Measurements from ENCODE around the gene EIF2B5.

EIF2B5 gene

DNA sequence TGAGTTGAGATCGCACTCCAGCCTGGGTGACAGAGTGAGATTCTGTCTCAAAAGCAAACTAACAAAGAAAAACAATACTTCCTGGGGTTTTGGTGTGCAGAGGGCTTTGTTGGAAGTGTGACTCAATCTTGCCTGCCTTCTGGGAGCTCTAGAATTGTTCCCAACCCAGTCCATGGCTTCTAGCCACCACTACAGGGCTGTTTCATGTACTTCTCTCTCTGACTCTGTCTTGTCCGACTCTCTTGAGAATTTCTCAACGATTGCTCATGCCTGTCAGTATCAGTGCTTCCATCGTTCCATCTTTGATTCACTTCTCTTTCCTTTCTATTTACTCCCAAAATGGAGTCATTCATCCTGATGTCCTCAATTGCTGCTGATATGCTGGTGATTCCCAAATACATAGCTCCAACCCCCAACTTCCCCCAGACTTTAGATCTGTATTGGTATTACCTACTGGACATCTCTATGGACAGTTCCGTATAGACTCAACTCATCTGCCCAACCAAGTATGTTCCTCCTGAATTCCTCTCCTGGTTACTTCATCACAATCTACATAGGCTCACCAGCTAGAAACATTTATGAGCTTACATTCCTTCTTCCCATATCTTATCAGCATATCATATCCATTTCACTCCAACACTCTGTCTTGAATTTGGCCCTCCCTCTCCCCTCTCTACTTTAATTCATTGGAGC lies 37.7 kb downstream of the EIF2B5 start:
- no peak for DNase-seq

DNA sequence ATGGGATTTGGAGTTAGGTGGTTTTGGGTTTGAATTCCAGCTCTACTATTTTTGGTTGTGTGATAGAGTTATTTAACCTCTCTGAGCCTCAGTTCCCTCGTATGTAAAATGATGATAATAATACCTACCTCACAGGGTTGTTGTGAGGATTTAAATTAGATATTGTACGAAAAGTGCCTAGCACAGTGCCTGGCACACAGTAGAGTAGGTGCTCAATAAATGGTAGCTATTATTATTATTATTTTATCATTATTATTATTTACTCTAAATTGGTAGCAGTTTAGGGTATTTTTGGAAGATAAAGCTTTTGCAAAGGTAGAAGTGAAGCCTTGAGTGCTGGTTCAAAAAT lies 38.2 kb downstream of the EIF2B5 start:
- DNase-seq, result no peak

DNA sequence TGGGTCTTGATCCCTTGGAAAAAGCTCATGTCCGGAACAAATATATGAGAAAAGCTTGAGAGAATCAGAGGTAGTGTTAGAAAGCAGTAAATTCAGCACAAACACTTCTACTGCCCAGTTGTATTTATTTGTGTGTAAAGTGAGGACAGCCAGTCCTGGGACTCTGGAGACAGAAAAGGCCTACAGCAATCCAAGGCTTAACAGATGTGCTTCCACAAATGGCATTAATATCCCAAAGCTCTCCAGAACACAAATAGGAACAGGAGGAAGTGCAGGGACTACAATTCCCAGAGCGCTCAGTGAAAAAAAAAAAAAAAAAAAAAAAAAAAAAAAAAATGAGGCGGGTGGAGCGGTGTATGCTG lies 39.1 kb downstream of the EIF2B5 start:
- no peak for DNase-seq

DNA sequence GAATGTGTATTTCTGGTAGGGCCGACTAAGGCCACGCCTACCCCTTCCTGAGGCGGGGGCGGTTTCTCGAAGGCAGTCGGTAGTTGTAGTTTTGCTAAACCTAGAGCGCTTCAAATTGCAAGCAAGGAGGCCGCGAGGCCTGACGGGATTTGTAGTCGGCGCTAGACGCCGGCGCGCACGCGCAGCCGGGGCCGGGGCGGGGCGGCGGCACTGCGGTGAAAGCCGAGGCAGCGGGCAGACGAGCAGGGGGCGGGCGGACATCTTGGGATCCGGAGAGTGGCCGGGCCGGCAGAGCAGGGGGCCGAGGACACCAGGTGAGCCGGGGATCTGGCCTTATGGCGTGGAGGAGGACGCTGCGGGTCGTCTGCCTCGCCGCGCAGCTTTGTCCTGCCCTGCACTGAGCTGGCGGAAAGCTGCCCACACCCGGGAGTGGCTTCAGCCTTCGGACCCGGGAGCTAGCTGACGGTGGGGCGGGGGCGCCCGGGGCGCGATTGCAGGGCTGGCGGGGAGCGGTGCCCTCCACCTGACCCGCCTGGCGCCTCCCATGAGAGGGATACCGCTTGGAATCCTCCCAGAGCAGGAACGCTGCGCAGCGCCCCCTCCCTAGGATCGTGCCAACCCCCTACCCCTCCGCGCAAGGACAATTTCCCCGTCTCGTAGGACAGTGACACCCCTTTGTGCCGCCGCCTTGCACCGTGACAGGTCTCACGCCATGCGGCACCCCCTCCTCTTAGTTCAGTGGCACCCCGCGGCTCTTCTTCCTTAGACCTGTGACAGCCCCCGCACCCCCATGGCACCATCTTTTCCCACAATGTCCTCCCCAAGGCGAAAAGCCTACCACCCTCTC lies 39.7 kb downstream of the EIF2B5 start, which contains the start of gene AP2M1:
Gene AP2M1 (plus strand): TSS at position 210 of the 847 bp plus-strand sequence. CDS start 2,139 bp downstream, outside the sequence.
- DNase-seq, result peak; percentile 82 to 99 (median 98)

DNA sequence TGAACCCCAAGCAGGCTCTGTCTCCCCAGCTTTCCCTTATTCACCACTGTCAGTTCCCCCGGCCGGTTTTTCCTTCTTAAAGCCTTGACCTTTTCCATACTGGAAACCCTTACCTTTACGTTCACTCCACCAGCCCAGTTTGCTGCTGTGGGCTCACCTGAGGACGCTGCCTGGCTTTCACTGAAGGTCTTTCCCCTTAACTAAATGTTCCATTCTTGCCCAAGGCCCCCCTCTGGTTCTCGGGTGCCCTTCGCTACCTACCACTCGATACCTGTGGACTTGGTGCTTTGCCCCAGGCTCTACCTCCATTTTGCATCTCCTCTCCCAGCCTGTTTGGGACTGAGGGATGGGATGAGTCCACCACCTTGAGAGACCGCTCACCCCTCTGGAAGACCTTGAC lies 40.3 kb downstream of the EIF2B5 start:
- no peak for DNase-seq

DNA sequence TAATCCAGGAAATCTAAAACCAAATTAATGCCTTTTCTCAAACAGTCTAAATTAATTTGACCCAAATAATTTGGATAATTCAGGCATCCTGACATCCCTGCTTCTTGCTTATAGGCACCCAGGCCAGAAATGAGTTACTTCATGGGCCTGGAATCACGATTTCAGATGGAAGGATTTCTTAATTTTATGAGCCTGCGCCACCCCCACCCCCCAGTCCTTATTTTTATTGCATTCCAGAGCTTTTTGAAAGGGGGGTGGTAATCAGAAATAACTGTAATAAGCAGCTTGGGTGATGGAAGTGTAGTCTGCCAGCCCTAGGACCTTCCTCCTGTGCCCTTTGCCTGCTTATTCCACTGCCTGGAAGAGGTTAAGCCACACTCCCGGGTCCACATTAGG lies 40.8 kb downstream of the EIF2B5 start:
- DNase-seq, result no peak

DNA sequence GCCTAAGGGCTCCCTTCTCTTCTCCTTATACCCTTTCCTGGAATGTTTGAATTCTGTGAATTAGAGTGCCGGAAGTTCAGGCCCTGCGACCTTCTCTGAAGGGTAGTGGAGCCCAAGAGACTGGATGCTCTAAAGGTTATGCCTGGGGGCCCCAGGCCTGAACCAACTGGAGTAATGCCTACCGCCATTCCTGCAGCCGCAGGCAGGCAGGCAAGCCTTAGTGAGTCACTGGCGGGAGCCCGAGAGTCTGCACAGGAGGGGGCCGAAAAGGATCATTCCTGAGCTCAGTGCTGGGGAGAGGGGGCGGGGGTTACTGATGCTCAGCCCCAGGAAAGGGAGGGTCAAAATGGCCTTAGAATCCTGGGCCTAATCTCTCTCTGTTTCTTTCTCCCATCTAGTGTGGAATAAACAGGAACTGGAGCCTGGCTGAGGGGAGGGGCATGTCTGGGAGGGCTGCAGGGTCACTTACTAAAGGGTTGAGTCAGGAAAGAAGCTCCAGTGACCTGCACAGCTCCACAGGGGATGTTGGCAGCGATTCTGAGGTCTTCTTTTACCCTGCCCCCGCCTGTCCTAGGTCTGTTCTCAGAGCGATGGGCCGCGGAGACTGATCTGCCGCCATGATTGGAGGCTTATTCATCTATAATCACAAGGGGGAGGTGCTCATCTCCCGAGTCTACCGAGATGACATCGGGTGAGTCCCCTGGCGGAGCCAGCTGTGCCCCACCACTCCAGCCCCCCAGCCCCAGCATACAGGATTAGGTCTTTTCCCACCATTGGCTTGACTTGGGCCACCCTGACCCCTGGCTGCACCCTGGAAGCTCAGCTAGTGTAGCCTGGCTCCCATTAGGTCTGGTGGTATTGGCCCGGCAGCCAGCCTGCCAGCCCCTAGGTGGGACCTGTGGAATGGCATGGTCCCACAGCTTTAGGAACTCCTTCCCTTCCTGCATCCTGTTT lies 41.5 kb downstream of the EIF2B5 start:
- DNase-seq, result peak in 35 of 56 donors; percentile 4 to 76 (median 40)

DNA sequence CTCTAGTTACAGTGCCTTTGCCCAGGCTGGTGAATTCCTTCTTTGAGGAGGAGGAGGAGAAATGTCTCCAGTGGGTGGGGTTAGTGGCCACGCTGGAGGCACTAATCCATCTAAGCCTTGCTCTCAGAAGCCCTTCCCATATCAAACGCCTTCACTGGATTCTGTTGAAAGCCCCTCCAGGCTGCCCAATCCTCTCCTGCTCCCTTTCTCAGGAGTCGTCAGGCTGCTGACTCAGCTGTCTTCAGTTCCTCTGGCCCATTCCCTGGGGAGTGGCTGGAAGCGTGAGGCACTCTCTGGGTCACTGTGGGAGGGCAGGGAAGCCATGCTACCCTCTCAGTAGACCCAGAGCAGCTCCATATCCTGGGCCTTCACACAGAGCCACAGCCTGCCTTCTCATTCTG lies 42.2 kb downstream of the EIF2B5 start:
- no peak for DNase-seq

DNA sequence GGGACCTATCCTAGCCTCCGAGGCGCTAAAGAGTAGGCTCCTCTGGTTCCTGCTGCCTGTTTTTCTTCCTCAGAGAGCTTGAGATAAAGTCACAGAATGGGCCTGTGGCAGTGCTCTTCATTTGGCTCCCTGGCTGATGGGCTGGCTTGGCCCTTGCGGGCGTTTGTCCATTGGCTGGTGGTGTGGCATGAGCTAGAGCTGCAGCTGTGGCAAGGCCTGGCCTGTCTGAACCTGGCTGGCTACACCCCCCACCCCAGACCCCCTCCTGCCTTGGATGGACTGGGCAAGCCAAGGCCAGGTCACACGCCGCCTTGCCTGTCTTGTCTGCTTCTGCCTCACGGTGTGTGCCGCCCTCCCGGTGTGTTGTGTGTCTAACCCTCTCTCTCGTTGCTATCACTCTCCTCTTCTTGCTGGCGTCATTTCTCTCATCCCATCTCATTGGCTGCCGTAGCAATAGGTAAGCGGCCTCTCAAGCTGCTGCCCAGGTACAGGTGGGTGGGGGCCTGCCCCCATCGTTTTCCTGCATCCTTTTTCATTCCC lies 42.7 kb downstream of the EIF2B5 start:
- no peak for DNase-seq

DNA sequence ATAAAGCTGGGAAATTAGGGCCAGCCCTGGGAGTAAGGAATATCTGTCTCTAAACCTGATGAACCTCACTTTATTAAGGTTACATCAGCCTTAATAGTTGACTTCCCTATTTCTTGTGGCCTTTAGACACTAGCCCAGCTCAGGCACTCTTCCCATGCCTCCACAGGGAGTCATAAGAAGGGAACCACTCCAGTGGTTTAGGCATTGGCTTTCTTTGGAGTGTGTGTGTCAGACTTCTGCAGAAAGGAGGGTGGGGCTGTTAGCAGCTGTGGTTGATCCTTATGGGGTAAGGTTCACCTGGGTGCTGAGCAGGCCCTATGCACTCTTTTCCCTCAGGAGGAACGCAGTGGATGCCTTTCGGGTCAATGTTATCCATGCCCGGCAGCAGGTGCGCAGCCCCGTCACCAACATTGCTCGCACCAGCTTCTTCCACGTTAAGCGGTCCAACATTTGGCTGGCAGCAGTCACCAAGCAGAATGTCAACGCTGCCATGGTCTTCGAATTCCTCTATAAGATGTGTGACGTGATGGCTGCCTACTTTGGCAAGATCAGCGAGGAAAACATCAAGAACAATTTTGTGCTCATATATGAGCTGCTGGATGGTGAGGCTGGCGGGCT lies 43.5 kb downstream of the EIF2B5 start:
- DNase-seq, result no peak

DNA sequence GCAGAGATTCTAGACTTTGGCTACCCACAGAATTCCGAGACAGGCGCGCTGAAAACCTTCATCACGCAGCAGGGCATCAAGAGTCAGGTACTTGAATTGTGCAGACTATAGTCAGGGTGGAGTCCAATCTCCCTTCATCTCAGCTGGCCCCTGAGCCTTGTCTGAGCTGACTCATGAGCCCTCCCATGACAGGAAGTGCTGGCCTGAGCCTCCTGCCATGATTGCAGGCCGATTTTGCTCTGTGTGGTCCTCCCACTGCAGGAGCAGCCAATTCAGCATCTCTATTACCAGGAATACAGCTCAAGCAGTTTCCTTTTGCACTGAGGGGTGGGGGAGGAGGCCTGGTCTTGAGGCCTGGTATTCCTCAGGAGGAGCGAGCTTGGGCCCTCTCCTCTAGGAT lies 45.0 kb downstream of the EIF2B5 start:
- DNase-seq, result no peak

DNA sequence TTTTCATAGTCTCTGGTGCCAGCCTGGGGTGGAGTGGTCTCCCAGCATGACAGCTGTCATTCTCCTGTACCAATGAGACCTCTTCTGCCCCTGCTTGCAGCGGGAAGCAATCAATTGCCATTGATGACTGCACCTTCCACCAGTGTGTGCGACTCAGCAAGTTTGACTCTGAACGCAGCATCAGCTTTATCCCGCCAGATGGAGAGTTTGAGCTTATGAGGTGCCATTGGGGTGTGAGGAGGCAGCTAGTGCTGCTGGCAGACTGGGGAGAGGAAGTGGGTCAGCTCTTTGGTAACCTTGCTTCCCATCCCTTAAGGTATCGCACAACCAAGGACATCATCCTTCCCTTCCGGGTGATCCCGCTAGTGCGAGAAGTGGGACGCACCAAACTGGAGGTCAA lies 46.4 kb downstream of the EIF2B5 start:
- DNase-seq, result no peak

DNA sequence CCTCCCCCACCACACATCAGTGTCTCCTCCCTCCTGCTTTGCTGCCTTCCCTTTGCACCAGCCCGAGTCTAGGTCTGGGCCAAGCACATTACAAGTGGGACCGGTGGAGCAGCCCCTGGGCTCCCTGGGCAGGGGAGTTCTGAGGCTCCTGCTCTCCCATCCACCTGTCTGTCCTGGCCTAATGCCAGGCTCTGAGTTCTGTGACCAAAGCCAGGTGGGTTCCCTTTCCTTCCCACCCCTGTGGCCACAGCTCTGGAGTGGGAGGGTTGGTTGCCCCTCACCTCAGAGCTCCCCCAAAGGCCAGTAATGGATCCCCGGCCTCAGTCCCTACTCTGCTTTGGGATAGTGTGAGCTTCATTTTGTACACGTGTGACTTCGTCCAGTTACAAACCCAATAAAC lies 48.5 kb downstream of the EIF2B5 start:
- no peak for DNase-seq

DNA sequence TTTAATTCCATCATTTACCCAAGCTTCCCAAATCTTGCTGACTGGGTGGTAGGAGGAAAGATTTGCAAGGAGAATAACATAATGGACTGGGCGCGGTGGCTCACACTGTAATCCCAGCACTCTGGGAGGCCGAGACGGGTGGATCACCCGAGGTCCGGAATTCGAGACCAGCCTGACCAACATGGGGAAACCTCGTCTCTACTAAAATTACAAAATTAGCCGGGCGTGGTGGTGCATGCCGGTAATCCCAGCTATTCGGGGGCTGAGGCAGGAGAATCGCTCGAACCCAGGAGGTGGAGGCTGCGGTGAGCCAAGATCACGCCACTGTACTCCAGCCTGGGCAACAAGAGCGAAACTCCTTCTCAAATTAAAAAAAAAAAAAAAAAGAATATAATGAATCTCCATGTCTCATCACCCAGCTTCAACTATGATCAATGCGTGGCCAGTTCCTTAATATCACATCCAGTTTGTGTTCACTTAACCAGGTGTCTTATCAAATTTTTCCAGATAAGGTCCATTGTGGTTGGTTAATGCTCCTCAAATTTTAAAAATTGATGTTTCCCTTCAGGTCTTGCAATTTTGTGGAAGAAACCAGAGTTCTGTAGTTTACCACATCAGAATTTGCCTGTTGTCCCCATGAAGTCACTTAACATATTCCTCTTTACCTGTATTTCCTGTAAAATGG lies 49.5 kb downstream of the EIF2B5 start:
- DNase-seq, result no peak

DNA sequence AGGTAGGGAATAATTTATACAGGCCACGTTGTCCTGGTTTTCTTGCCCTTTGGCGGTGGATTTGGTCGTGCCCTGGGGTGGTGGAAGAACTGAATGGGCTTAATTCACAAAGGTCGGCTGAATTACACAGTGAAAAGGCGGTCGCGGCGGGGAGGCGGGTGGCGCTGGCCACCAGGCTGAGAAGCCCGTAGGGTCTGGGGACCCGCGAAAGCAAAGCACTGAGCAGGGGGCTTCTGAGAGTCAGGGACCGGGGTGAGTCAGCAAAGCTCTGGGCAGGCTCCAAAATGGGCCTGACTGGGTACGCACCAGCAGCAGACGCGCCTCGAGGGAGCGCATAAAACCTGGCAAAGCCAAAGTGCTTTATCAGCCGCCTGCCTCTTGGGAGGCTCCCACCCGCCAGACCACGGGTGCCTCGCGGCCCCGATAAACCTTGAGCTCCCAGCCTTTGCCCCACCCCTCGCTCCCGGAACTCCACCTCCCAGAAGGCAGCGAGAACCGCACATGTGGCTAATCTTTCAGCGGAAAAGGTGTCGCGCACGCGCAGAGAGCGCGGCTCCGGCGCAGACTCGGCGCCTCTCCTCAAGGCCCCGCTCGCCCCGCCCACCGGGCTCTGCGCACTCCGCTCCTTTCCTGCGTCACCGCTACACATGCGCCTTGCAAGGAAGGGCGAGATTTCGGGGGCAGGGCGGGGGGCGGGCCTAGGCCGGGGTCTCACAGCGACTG lies 50.5 kb downstream of the EIF2B5 start:
- DNase-seq, result peak; percentile 70 to 100 (median 98)

DNA sequence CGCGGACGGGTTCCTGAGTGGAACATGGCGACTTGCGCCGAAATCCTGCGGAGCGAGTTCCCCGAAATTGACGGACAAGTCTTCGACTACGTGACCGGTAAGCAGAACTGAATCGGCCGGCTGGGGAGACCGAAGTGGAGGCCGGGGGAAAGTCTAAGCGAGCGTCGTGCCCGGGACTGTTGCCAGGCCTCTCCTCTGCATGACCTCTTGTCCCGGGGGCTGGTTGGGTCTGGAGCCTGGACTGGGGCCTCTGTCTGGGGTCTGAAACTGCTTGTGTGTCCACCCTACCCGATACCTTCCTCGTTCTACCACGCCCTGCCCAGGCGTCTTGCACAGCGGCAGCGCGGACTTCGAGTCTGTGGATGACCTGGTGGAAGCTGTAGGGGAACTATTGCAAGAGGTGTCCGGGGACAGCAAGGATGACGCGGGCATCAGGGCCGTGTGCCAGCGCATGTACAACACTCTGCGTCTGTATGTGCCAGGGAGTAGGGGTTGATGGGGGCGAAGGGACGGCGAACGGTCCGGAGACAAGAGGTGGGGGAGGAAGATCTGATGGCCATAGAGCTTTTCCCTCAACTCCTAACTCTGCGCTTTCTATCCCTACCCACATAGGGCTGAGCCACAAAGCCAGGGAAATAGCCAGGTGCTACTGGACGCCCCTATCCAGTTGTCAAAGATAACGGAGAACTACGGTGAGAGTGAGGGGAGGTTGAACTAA lies 51.2 kb downstream of the EIF2B5 start, which contains the start of gene ABCF3:
Gene ABCF3 (plus strand): TSS at position 16 of the 718 bp plus-strand sequence. CDS start 9 bp downstream, at position 25.
- DNase-seq, result peak in 6 of 56 donors; percentile 40 to 73 (median 55)

DNA sequence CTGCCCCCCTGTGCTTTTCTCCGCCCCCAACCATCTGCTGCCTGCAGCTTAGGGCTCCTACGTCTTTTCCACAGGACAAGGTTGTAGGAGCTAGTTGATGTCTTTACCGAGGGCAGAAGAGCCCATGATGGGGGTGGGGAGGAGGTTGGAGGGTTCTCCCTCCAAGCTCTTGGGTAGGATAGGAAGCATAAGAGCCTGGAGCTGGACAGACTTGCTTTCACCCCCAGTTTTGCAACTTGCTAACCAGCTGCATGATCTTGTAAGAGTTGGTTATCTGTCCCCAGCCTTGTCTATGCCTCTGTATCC lies 51.7 kb downstream of the EIF2B5 start:
- no peak for DNase-seq

DNA sequence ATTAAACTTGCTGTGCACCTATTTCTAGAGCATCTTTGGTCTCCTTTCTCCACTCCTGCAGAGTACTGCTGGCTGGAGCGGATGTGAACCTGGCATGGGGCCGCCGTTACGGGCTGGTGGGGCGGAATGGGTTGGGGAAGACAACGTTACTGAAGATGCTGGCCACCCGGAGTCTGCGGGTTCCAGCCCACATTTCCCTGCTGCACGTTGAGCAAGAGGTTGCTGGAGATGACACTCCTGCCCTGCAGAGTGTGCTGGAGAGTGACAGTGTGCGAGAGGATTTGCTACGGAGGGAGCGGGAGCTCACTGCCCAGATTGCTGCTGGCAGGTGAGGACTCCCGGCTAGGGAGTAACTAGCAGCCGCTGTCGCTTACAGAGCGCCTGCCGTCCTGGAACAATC lies 52.9 kb downstream of the EIF2B5 start:
- no peak for DNase-seq

DNA sequence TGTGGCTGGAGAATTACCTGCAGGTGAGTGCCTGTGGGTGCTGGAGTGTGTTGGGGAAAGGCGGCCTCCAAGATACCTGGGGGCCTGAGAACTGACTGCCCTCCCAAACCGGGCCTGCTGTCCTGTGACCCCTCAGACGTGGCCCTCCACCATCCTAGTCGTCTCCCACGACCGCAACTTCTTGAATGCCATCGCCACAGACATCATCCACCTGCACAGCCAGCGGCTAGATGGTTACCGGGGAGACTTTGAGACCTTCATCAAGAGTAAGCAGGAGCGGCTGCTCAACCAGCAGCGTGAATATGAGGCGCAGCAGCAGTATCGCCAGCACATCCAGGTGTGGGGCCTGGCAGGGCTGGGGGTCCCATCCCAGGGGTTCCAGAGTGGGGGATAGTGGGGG lies 54.3 kb downstream of the EIF2B5 start:
- DNase-seq, result no peak

All from nucleus accumbens (tissue), 56 donors.